HEK293T (cell line): ENCODE measurements around the gene IL24.

Experiments used
- CTCF ChIA-PET: fragments of 350-600 bp; formaldehyde crosslinking; extraction: SDS; loops from one replicate; lab custom pipeline; 2021; ENCODE audit warnings: antibody characterized with exemption, inconsistent platforms; lab: Yijun Ruan, JAX
- POLR2A ChIA-PET: fragments of 350-600 bp; formaldehyde crosslinking; extraction: SDS; loops from one replicate; lab custom pipeline; 2020; ENCODE audit warnings: antibody characterized with exemption, inconsistent platforms; lab: Yijun Ruan, JAX
- DNase-seq: peaks from one replicate; pipeline ENCODE4 v3.0.0; 2012; ENCODE audit warnings: mixed read lengths; ENCODE audit errors: extremely low spot score
- ARNT ChIP-seq: fragments of 450-650 bp; IDR thresholded peaks from 2 replicates; pipeline ENCODE4 v1.6.1; 2017; ENCODE audit warnings: mild to moderate bottlenecking
- BHLHE40 ChIP-seq: fragments of 450-650 bp; IDR thresholded peaks from 2 replicates; pipeline ENCODE4 v1.6.1; 2016; ENCODE audit warnings: mild to moderate bottlenecking, moderate library complexity, borderline replicate concordance
- CTBP1 ChIP-seq: fragments of 450-650 bp; IDR thresholded peaks from 2 replicates; pipeline ENCODE4 v1.6.1; 2016; ENCODE audit warnings: borderline replicate concordance
- ELF4 ChIP-seq: fragments of 450-650 bp; IDR thresholded peaks from 2 replicates; pipeline ENCODE4 v1.6.1; 2017; ENCODE audit warnings: antibody characterized with exemption
- FOXA1 ChIP-seq: fragments of 450-650 bp; IDR thresholded peaks from 2 replicates; pipeline ENCODE4 v1.6.1; 2016; ENCODE audit warnings: mild to moderate bottlenecking
- FOXK2 ChIP-seq: fragments of 450-650 bp; IDR thresholded peaks from 2 replicates; pipeline ENCODE4 v1.6.1; 2016; ENCODE audit warnings: mild to moderate bottlenecking
- FOXM1 ChIP-seq: fragments of 450-650 bp; IDR thresholded peaks from 2 replicates; pipeline ENCODE4 v1.6.1; 2017; ENCODE audit warnings: mild to moderate bottlenecking, borderline replicate concordance
- HDGF ChIP-seq: fragments of 450-650 bp; IDR thresholded peaks from 2 replicates; pipeline ENCODE4 v1.6.1; 2017; ENCODE audit warnings: antibody characterized with exemption, borderline replicate concordance
- L3MBTL2 ChIP-seq: fragments of 450-650 bp; conservative IDR thresholded peaks from 2 replicates; pipeline ENCODE4 v1.6.1; 2016; ENCODE audit warnings: mild to moderate bottlenecking
- LEF1 ChIP-seq: fragments of 450-650 bp; IDR thresholded peaks from 2 replicates; pipeline ENCODE4 v1.6.1; 2017; ENCODE audit warnings: mild to moderate bottlenecking, borderline replicate concordance
- NFRKB ChIP-seq: fragments of 450-650 bp; IDR thresholded peaks from 2 replicates; pipeline ENCODE4 v1.6.1; 2016; ENCODE audit warnings: mild to moderate bottlenecking, moderate library complexity
- PKNOX1 ChIP-seq: fragments of 450-650 bp; IDR thresholded peaks from 2 replicates; pipeline ENCODE4 v1.6.1; 2016
- SP1 ChIP-seq: fragments of 450-650 bp; IDR thresholded peaks from 2 replicates; pipeline ENCODE4 v1.6.1; 2017
- SUZ12 ChIP-seq: fragments of 450-650 bp; IDR thresholded peaks from 2 replicates; pipeline ENCODE4 v1.6.1; 2016; ENCODE audit warnings: mild to moderate bottlenecking
- TARDBP ChIP-seq: fragments of 450-650 bp; IDR thresholded peaks from 2 replicates; pipeline ENCODE4 v1.6.1; 2016
- ZNF384 ChIP-seq: fragments of 450-650 bp; IDR thresholded peaks from 2 replicates; pipeline ENCODE4 v1.6.1; 2016

Gene IL24

GRCh38 chr1:206930210-206930798 is 33.1 kb downstream of the IL24 start:
- CTCF ChIA-PET, result interaction anchor here (1.1 kb wide), 1 partner anchor 9 kb away, joined by 4 read pairs; the partner anchor contains the start of gene FCMR
- POLR2A ChIA-PET, result no interaction called here
- TF ChIP-seq PKNOX1 (no peak), ELF4 (no peak), LEF1 (no peak), L3MBTL2 (no peak), ARNT (no peak), SP1 (no peak), FOXK2 (no peak), ZNF384 (no peak), FOXM1 (no peak), HDGF (no peak), FOXA1 (no peak), CTBP1 (no peak), TARDBP (no peak), NFRKB (no peak), BHLHE40 (no peak), SUZ12 (no peak)
- no peak for DNase-seq

- CTCF ChIA-PET, result interaction anchor here (0.6 to 2.1 kb wide), 6 partner anchors 9 to 50 kb away, joined by 3 to 11 read pairs (median 3); no protein-coding TSS in a partner anchor
- POLR2A ChIA-PET, result no interaction called here
- peak; percentile 48 for DNase-seq
- TF ChIP-seq L3MBTL2, result no peak
- TF ChIP-seq FOXA1, result no peak
- no peak for TF ChIP-seq ARNT
- TF ChIP-seq ELF4, result no peak
- no peak for TF ChIP-seq CTBP1
- TF ChIP-seq LEF1, result no peak
- no peak for TF ChIP-seq BHLHE40
- TF ChIP-seq SUZ12, result no peak
- TF ChIP-seq NFRKB, result no peak
- TF ChIP-seq ZNF384, result no peak
- TF ChIP-seq FOXK2, result no peak
- no peak for TF ChIP-seq SP1
- no peak for TF ChIP-seq FOXM1
- TF ChIP-seq PKNOX1, result no peak
- no peak for TF ChIP-seq TARDBP
- no peak for TF ChIP-seq HDGF
Measured at GRCh38 chr1:206931709-206932108, 34.5 kb downstream of the IL24 start.

- CTCF ChIA-PET, result interaction anchor here (0.6 to 2.1 kb wide), 6 partner anchors 10 to 50 kb away, joined by 3 to 11 read pairs (median 3); no protein-coding TSS in a partner anchor
- DNase-seq, result no peak
- TF ChIP-seq L3MBTL2 (no peak), NFRKB (no peak), FOXM1 (no peak), PKNOX1 (no peak), TARDBP (no peak), LEF1 (no peak), ZNF384 (no peak), FOXK2 (no peak), ELF4 (no peak), HDGF (no peak), BHLHE40 (no peak), SUZ12 (no peak)
- POLR2A ChIA-PET, result no interaction called here
Measured at GRCh38 chr1:206932177-206932576, 34.9 kb downstream of the IL24 start.

- peak; percentile 78 for DNase-seq
- POLR2A ChIA-PET, result interaction anchor here (0.6 kb wide), 1 partner anchor 431 kb away, joined by 3 read pairs; no protein-coding TSS in a partner anchor
- CTCF ChIA-PET, result interaction anchor here (0.6 to 2.1 kb wide), 12 partner anchors 9 to 453 kb away, joined by 3 to 11 read pairs (median 3); partner anchors contain the start of gene PIGR
- TF ChIP-seq BHLHE40 (no peak), NFRKB (no peak), FOXM1 (no peak), SUZ12 (no peak)
Measured at GRCh38 chr1:206933333-206933945, 36.2 kb downstream of the IL24 start.

GRCh38 chr1:206935491-206936067 is 38.3 kb downstream of the IL24 start:
- TF ChIP-seq ARNT, result no peak
- TF ChIP-seq HDGF, result no peak
- no peak for TF ChIP-seq ELF4
- TF ChIP-seq LEF1, result no peak
- no peak for TF ChIP-seq TARDBP
- ChIA-PET CTCF (interaction anchor here (0.5 to 2.0 kb wide), 9 partner anchors 14 to 575 kb away, joined by 3 to 13 read pairs (median 4); no protein-coding TSS in a partner anchor), POLR2A (no interaction called here)
- DNase-seq, result peak; percentile 79

GRCh38 chr1:206937425-206937824 is 40.2 kb downstream of the IL24 start:
- TF ChIP-seq HDGF, result no peak
- TF ChIP-seq PKNOX1, result no peak
- no peak for TF ChIP-seq LEF1
- no peak for TF ChIP-seq SP1
- no peak for TF ChIP-seq L3MBTL2
- no peak for TF ChIP-seq ELF4
- TF ChIP-seq FOXK2, result no peak
- TF ChIP-seq FOXA1, result no peak
- TF ChIP-seq ZNF384, result no peak
- no peak for TF ChIP-seq BHLHE40
- no peak for TF ChIP-seq SUZ12
- DNase-seq, result no peak
- ChIA-PET CTCF (no interaction called here), POLR2A (no interaction called here)
